ENCODE measurements around the gene KLF17.

The KLF17 gene

DNA sequence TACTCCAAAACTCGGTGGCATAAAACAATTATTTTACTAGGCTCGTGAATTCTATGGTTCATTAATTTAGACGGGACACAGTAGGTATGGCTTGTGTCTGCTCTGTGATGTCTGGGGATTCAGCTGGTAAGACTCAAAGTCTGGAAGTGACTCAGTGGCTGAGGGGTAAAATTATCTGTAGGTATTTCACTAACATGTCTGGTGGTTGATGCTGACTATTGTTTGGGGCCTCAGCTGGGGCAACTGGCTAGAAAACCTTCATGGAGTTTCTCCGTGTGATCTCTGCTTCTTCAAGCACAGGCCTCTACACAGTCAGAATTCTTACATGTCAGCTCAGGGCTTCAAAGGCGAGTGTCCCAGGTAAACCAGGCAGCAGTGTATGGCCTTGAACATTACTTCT, 41.2 kb upstream of the KLF17 start:
- no peak for DNase-seq (ENCODE audit: low spot score)
- Histone ChIP-seq H3K27ac (no peak overlapping the region), H3K4me3 (no peak overlapping the region)
- TF ChIP-seq, protein P1, sequence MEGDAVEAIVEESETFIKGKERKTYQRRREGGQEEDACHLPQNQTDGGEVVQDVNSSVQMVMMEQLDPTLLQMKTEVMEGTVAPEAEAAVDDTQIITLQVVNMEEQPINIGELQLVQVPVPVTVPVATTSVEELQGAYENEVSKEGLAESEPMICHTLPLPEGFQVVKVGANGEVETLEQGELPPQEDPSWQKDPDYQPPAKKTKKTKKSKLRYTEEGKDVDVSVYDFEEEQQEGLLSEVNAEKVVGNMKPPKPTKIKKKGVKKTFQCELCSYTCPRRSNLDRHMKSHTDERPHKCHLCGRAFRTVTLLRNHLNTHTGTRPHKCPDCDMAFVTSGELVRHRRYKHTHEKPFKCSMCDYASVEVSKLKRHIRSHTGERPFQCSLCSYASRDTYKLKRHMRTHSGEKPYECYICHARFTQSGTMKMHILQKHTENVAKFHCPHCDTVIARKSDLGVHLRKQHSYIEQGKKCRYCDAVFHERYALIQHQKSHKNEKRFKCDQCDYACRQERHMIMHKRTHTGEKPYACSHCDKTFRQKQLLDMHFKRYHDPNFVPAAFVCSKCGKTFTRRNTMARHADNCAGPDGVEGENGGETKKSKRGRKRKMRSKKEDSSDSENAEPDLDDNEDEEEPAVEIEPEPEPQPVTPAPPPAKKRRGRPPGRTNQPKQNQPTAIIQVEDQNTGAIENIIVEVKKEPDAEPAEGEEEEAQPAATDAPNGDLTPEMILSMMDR (IDR thresholded peaks at IDR 0.05) = no peak

DNA sequence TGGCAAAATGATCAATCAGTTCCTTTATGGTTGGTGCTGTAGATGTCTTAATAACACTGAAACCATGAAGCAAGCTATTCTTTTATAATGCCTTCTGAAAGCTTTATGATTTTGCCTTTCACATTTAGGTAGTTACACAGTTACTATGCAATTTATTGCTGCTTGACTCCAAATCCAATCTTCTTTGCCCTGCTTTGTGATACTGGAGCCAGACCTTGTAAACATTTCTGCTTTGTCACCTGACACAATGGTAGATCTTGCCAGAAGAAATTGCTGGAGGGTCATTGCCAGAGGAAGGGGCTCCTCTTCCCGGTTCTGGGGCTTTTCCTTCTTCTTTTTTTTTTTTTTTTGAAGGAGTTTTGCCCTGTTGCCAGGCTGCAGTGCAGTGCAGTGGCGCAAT, 40.5 kb upstream of the KLF17 start:
- Histone ChIP-seq H3K4me3 (no peak overlapping the region), H3K27ac (no peak overlapping the region)
- no peak for DNase-seq (ENCODE audit: low spot score)
- TF ChIP-seq, protein P1 (IDR thresholded peaks at IDR 0.05) = no peak

DNA sequence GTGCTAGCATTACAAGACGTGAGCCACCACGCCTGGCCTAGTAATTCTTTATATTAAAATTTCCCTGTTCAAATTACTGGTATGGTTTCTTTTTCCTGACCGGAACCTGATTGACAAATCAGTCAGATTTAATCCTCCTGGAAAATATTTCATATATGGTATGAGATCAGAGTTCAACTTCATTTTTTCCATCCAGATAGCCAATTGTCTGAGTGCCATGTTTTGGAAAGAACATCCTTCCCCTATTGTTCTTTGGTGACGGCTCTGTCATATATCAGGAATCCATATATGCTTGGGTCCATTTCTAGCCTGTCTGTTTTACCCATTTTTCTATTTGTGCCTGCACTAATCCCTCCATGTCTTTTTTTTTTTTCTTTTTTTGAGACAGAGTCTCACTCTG, 39.1 kb upstream of the KLF17 start:
- DNase-seq (ENCODE audit: low spot score) = no peak
- TF ChIP-seq, protein P1 (IDR thresholded peaks at IDR 0.05) = no peak
- no peak overlapping the region for H3K4me3 ChIP-seq
- H3K27ac ChIP-seq = no peak overlapping the region

DNA sequence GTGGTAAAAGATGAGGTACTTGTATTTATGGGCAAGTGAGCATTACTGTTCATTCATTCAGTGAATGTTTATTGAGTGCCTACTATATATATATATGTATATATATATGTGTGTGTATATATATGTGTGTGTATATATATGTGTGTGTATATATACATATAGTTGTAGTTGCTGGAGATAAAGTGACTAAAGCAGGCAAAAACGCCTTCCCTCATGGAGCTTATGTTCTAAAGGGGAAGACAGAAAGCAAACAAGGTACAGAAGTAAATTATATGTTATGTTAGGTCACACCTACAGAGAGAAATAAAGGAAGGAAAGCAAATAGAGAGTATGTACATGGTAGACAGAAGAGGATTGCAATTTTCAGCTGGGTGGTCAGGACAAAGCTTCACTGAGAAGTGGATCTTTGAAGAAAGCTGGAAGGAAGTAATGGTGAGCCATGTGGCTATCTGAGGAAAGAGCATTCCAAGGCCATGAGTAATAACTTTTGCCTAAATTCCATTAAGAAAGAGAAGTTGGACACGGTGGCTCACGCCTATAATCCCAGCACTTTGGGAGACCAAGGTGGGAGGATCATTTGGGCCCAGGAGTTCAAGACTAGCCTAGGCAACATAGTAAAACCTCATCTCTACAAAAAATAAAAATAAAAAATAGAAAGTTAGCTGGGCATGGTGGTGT, 33.5 kb upstream of the KLF17 start:
- Histone ChIP-seq H3K4me3 (no peak overlapping the region), H3K27ac (no peak overlapping the region)
- no peak for DNase-seq (ENCODE audit: low spot score)
- TF ChIP-seq, protein P1 (IDR thresholded peaks at IDR 0.05) = no peak

DNA sequence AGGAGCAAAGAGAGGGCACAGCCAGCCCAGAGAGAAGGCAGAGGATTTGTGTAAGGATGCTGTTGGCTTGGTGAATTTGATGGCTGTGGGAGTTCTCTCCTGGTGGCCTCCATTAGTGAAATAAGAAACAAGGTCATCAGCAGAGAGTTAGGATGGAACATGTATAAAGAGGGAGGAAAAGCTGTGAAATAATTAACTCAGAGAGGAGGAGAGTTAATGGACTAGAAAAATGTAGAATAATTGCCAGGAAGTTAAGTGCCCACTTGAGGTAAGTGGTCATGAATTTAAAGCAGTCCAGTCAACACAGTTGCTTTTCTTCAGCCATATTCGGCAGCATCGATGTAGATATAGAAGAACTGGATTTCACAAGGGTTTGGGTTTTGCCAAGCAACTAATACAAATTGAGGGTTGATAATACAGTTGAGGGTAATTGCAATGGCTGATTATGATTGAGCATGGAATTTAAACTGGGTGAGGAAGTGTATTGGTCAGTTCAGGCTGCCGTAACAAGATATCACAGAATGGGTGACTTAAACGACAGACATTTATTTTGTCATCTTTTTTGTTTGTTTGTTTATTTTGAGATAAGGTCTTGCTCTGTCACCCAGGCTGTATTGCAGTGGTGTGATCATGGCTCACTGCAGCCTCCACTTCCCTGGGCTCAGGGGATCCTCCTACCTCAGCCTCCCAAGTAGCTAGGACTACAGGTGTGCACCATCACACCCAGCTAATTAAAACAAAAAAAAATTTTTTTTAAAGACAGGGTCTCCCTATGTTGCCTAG, 31.7 kb upstream of the KLF17 start:
- TF ChIP-seq, protein P1 (IDR thresholded peaks at IDR 0.05) = no peak
- DNase-seq (ENCODE audit: low spot score) = no peak
- Histone ChIP-seq H3K4me3 (no peak overlapping the region), H3K27ac (no peak overlapping the region)

DNA sequence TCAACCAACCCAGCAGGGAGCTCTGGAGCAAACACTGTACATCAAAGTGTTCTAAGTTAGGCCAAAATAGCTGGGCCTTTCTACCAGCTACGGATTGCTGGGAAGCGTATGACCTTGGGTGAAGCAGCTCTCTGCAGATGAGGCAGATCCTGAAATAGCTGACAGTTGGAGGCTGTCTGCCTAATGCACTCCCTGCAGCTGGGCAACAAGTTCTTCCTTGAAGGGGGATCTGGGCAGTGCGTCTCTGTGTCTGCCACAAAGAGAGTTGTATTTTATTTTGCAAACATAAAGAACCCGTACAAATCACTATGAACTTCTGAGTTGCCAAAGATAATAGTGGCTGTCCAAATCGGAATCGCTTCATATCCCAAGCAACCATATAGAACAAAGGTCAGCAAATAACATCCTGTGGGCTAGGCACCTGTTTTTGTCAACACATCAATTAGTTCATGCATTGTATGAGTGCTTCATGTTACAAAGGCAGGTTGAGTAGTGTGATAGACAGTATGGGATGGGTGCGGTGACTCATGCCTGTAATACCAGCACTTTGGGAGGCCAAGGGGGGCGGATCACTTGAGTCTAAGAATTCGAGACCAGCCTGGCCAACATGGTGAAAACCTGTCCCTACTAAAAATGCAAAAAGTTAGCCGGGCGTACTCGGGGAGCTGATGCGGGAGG, 29.1 kb upstream of the KLF17 start:
- Histone ChIP-seq H3K4me3 (no peak overlapping the region), H3K27ac (no peak overlapping the region)
- TF ChIP-seq, protein P1 (IDR thresholded peaks at IDR 0.05) = no peak
- no peak for DNase-seq (ENCODE audit: low spot score)

Data from coronary artery (tissue), 2 donors.